K562 (cell line): Measurements from ENCODE around the gene PDE6D. TPM values are rescaled to one million over a fixed set of nuclear protein-coding genes. Genes with fewer than 3 reads are reported as not detected.
A peak's percentile ranks its signal among the peaks of the same experiment; 100 is the strongest.

ENCODE experiments used
- ATAC-seq: fragments of 200-7000 bp; cut with Tn5 transposase; 3 replicates; pipeline ENCODE4 v1.9.1; 2020; ENCODE audit warnings: moderate library complexity
- BruUV-seq: library from RNA; stranded (reverse); fragments of 400-500 nt; replicated peaks from 2 replicates; lab custom pipeline; 2021; lab: Mats Ljungman, UMichigan
- CTCF ChIA-PET: fragments of 300-600 bp; formaldehyde crosslinking; extraction: SDS; loops from one replicate; lab custom pipeline; 2021; ENCODE audit warnings: low intra/inter-chr PET ratio; lab: Yijun Ruan, JAX
- POLR2A ChIA-PET: fragments of 300-600, 350-650 bp; sonication (Branson Sonifier 250); formaldehyde crosslinking; extraction: SDS; loops from one replicate; lab custom pipeline; 2021; ENCODE audit warnings: antibody characterized with exemption, inconsistent platforms; lab: Yijun Ruan, JAX
- DNase-seq, 4 experiments: peaks; one replicate each; pipeline versions ENCODE4 v3.0.0 to v3.0.0-alpha.2; 2011 to 2018; ENCODE audit warnings: low spot score in 3 of 4, mixed read lengths in 3 of 4; ENCODE audit errors: extremely low read depth in 1 of 4
- FAIRE-seq: peaks from 2 replicates; lab custom pipeline; 2011; peaks lifted over from hg19 to GRCh38; lab: Jason Lieb, UNC
- H2AFZ ChIP-seq: 2 replicates; pipeline ENCODE4 v1.6.0; 2011; ENCODE audit warnings: low read depth, low read length, control low read depth, inconsistent platforms
- H3K27ac ChIP-seq: fragments of 200-600 bp; 3 replicates; pipeline ENCODE4 v1.8.0; 2011; ENCODE audit warnings: low read depth, mild to moderate bottlenecking, control low read depth, inconsistent platforms, low read length, moderate library complexity, mixed read lengths; ENCODE audit errors: extremely low read depth
- H3K27me3 ChIP-seq, 2 experiments: fragments of 300-600 bp in 1 of 2; 2 replicates in 1 of 2; 3 replicates in 1 of 2; pipeline versions ENCODE4 v1.6.0 to v1.8.0; 2011; ENCODE audit warnings: inconsistent platforms in 2 of 2, low read length in 2 of 2, mild to moderate bottlenecking in 1 of 2, mixed read lengths in 1 of 2, moderate library complexity in 1 of 2; ENCODE audit not compliant: control insufficient read depth in 2 of 2, insufficient read depth in 2 of 2
- H3K36me3 ChIP-seq: fragments of 300-600 bp; 3 replicates; pipeline ENCODE4 v1.8.0; 2011; ENCODE audit warnings: mild to moderate bottlenecking, low read length, inconsistent platforms; ENCODE audit not compliant: control insufficient read depth, insufficient read depth
- H3K4me1 ChIP-seq, 2 experiments: fragments of 200-600 bp in 1 of 2; replicated peaks in 1 of 2; 2 replicates in 1 of 2; 3 replicates in 1 of 2; pipeline versions ENCODE4 v1.5.1 to v1.8.0; 2011; ENCODE audit warnings: inconsistent platforms in 2 of 2, low read length in 2 of 2, mild to moderate bottlenecking in 1 of 2, mixed read lengths in 1 of 2, moderate library complexity in 1 of 2; ENCODE audit not compliant: control insufficient read depth in 2 of 2, insufficient read depth in 2 of 2
- H3K4me2 ChIP-seq: 2 replicates; pipeline ENCODE4 v1.6.1; 2011; ENCODE audit warnings: low read length, control low read depth, inconsistent platforms, mixed read lengths; ENCODE audit not compliant: insufficient read depth
- H3K4me3 ChIP-seq: fragments of 200-600 bp; sonication (generic), shearing (Covaris generic); 2 replicates; pipeline ENCODE4 v1.5.1; 2016; ENCODE audit warnings: control low read depth, inconsistent platforms
- H3K79me2 ChIP-seq: fragments of 200-600 bp; 3 replicates; pipeline ENCODE4 v1.8.0; 2011; ENCODE audit warnings: low read length, inconsistent platforms; ENCODE audit not compliant: control insufficient read depth, insufficient read depth
- H3K9ac ChIP-seq, 2 experiments: 2 replicates each; pipeline versions ENCODE4 v1.6.0 to v1.6.1; 2011; ENCODE audit warnings: low read depth in 2 of 2, low read length in 2 of 2, control low read depth in 1 of 2, inconsistent platforms in 1 of 2, mild to moderate bottlenecking in 1 of 2, mixed read lengths in 1 of 2; ENCODE audit not compliant: insufficient read depth in 1 of 2
- H3K9me1 ChIP-seq: one replicate; pipeline ENCODE4 v1.6.0; 2011; ENCODE audit warnings: inconsistent platforms, mild to moderate bottlenecking, low read length, moderate library complexity; ENCODE audit not compliant: control insufficient read depth, insufficient read depth
- H3K9me3 ChIP-seq: replicated peaks from 2 replicates; pipeline ENCODE4 v1.5.1; 2011; ENCODE audit warnings: low read depth, low read length, inconsistent platforms; ENCODE audit not compliant: control insufficient read depth, insufficient read depth
- H4K20me1 ChIP-seq: replicated peaks from 2 replicates; pipeline ENCODE4 v1.6.1; 2011; ENCODE audit warnings: low read length, inconsistent platforms, mixed read lengths; ENCODE audit not compliant: control insufficient read depth, insufficient read depth
- ARHGAP35 ChIP-seq: fragments of 450-650 bp; IDR thresholded peaks from 2 replicates; pipeline ENCODE4 v1.6.1; 2018; ENCODE audit not compliant: partially characterized antibody
- CCNT2 ChIP-seq: IDR thresholded peaks from 2 replicates; pipeline ENCODE4 v1.6.1; 2011; ENCODE audit warnings: borderline replicate concordance, low read depth, mild to moderate bottlenecking, moderate library complexity, mixed read lengths, low read length; ENCODE audit not compliant: insufficient read length; ENCODE audit errors: extremely low read depth
- CREM ChIP-seq: IDR thresholded peaks from 2 replicates; pipeline ENCODE4 v1.6.1; 2014; ENCODE audit warnings: antibody characterized with exemption, low read depth
- EHMT2 ChIP-seq: fragments of 450-650 bp; IDR thresholded peaks from 2 replicates; pipeline ENCODE4 v1.6.1; 2018; ENCODE audit warnings: antibody characterized with exemption
- FOXP4 ChIP-seq: sonication (generic); formaldehyde crosslinking; IDR thresholded peaks from 2 replicates; pipeline ENCODE4 v1.8.0; 2022; ENCODE audit warnings: mild to moderate bottlenecking, missing genetic modification reagents, borderline replicate concordance
- HBP1 ChIP-seq: fragments of 450-650 bp; formaldehyde crosslinking; IDR thresholded peaks from 2 replicates; pipeline ENCODE4 v1.4.0; 2022; ENCODE audit warnings: missing genetic modification characterization
- HDAC1 ChIP-seq, 2 experiments: fragments of 450-650 bp; IDR thresholded peaks; 2 replicates each; pipeline ENCODE4 v1.6.1; 2016 to 2017; ENCODE audit warnings: inconsistent platforms in 1 of 2, mild to moderate bottlenecking in 1 of 2, moderate library complexity in 1 of 2
- RBM17 ChIP-seq: fragments of 200-400 bp; formaldehyde crosslinking; IDR thresholded peaks from 2 replicates; pipeline ENCODE4 v1.6.1; 2017; ENCODE audit warnings: low read depth, mild to moderate bottlenecking, low read length, borderline replicate concordance
- SIN3A ChIP-seq, 2 experiments: fragments of 150-350 bp in 1 of 2; IDR thresholded peaks; 2 replicates each; pipeline ENCODE4 v1.6.1; 2011 to 2016; ENCODE audit warnings: borderline replicate concordance in 2 of 2, low read depth in 2 of 2, low read length in 2 of 2, mild to moderate bottlenecking in 2 of 2, moderate library complexity in 2 of 2; ENCODE audit not compliant: control insufficient read depth in 1 of 2
- STAT5B ChIP-seq: fragments of 250-450 bp; sonication (Bioruptor Pico); IDR thresholded peaks from 2 replicates; pipeline ENCODE4 v1.8.0; 2021; ENCODE audit warnings: mild to moderate bottlenecking, inconsistent platforms
- TAL1 ChIP-seq: fragments of 450-650 bp; IDR thresholded peaks from 2 replicates; pipeline ENCODE4 v1.6.1; 2016; ENCODE audit warnings: mild to moderate bottlenecking
- TGIF2 ChIP-seq: sonication (generic); formaldehyde crosslinking; IDR thresholded peaks from 2 replicates; pipeline ENCODE4 v1.8.1; 2022; ENCODE audit warnings: mild to moderate bottlenecking, missing genetic modification reagents, moderate library complexity
- ZBTB17 ChIP-seq: fragments of 450-650 bp; formaldehyde crosslinking; IDR thresholded peaks from 2 replicates; pipeline ENCODE4 v1.4.0; 2020; ENCODE audit warnings: mild to moderate bottlenecking
- ZNF124 ChIP-seq: sonication (generic); formaldehyde crosslinking; IDR thresholded peaks from 2 replicates; pipeline ENCODE4 v1.8.1; 2022; ENCODE audit warnings: missing genetic modification reagents
- ZNF280A ChIP-seq: fragments of 450-650 bp; IDR thresholded peaks from 2 replicates; pipeline ENCODE4 v1.6.1; 2018; ENCODE audit warnings: mild to moderate bottlenecking, low read depth; ENCODE audit not compliant: partially characterized antibody
- ZNF695 ChIP-seq: fragments of 450-650 bp; formaldehyde crosslinking; IDR thresholded peaks from 2 replicates; pipeline ENCODE4 v1.4.0; 2020; ENCODE audit warnings: mild to moderate bottlenecking, moderate library complexity
- WGBS: fragments of 100-300 bp; shearing (Covaris generic); methylation state at CpG from one replicate; pipeline ENCODE4 v1.1.6; 2016; ENCODE audit warnings: low coverage, mixed read lengths; ENCODE audit not compliant: insufficient coverage; ENCODE audit errors: missing lambda C conversion rate; 5-methylcytosine and 5-hydroxymethylcytosine counted together
- in situ Hi-C: fragments of 300-500 bp; cut with MboI; formaldehyde crosslinking; loops from 4 replicates; pipeline ENCODE4 v1.15.0; 2018; ENCODE audit warnings: inconsistent platforms, mixed read lengths
- intact Hi-C: fragments of 100-400 bp; cut with micrococcal nuclease; formaldehyde crosslinking; loops from 2 replicates; pipeline ENCODE4 v1.14.2; 2022
- polyA plus RNA-seq, 8 experiments: library from polyadenylated mRNA; depleted of rRNA in 4 of 8; stranded (reverse) in 5 of 8; unstranded in 3 of 8; fragments of >200 nt; fragmentation: Nextera tagmentation in 2 of 8; fragmentation: Illumina TruSeq in 1 of 8; extraction: Ambion mirVana in 2 of 8; extraction: Trizol in 1 of 8; gene quantifications; 2 replicates each; pipeline versions ENCODE4 v1.2.1 to v1.2.3, GENCODE V29; 2011 to 2014; ENCODE audit warnings: inconsistent platforms in 1 of 8, missing spikeins in 1 of 8
- total RNA-seq, 7 experiments: library from RNA; depleted of rRNA in 6 of 7; stranded (reverse); fragments of >200 nt in 6 of 7; fragmentation: Illumina TruSeq in 2 of 7; extraction: Trizol in 2 of 7; gene quantifications; 2 replicates each; pipeline versions ENCODE4 v1.2.1 to v1.2.3, GENCODE V29; 2011 to 2021; ENCODE audit warnings: low replicate concordance in 1 of 7

Gene PDE6D
- total and polyA plus RNA-seq, 9 of the 15 experiments (the other 6 are each of a cell fraction or from before 2014, with no cell fraction given) = 0.65 to 11.6 (median 7.0) TPM

DNA sequence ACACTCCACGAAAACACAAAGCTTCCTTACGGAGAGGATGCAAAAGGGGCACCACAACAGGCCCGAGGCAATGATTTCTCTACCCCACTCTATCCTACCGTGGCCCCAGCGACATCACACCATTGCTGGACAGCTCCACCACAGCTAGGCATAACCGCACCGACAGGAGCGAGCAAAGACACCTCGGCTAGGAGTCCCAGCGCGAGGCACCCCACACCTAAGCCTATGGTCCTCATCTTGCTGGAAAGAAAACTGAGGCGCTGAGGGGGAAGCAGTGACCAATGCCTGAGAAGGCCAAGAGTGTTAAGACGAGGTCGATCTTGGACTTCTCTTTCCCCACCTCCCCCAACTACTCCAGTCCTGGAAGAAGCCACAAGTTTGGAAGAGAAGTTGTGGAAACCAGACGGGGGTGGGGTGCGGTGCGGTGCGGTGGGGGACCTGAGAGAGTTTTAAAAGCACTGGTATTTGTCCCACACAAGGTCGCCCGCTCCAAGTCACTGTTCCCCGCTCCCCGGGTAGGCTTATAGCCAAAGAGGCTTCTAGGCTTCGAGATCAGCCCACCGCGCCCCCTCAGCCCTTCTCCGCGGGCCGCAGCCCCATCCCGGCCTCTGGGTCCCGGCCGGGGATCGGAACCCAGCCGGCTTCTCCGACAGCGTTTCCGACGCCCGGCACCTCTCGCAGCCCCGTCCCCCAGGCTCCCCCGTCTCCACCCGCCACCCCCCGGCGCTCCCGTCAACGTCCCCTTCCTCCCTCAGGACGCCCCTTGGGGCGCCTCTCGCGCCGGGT, 766 bp downstream of the PDE6D start:
- Histone ChIP-seq H3K9ac (peak overlapping the region in 1 of 2 experiments; percentile 94; a peak in 2 of 4 replicates), H3K4me2 (peak overlapping the region; percentile 83), H3K27ac (no peak overlapping the region), H3K9me1 (no peaks in the 10 kb centered on the region), H2AFZ (no peak overlapping the region; the same call in 1 of the 2 replicates), H3K4me1 (peaks cover 9 to 17% of the 10 kb centered on the region in 2 experiments; a peak in 4 of 5 replicates), H3K4me3 (peak overlapping the region; percentile 66), H3K79me2 (no peaks in the 10 kb centered on the region; the same call in 2 of the 3 replicates), H3K9me3 (no peaks in the 10 kb centered on the region), H4K20me1 (peaks cover 2% of the 10 kb centered on the region; the same call in 1 of the 2 replicates), H3K27me3 (no peaks in the 10 kb centered on the region), H3K36me3 (no peaks in the 10 kb centered on the region)
- in situ Hi-C loops = no loop called here
- CTCF ChIA-PET = no interaction called here
- no TSS peak for BruUV-seq
- FAIRE-seq (no peak), ATAC-seq (peak; percentile 53), DNase-seq (peak in 3 of 4 experiments; percentile 15 to 48 (median 26))
- POLR2A ChIA-PET = interaction anchor here (0.6 to 0.7 kb wide), 2 partner anchors 25 to 70 kb away, joined by 3 to 4 read pairs; no protein-coding TSS in a partner anchor
- WGBS = 4% methylated on average over 24 of the region's 51 CpGs
- intact Hi-C loops = loop anchor here (5.0 to 10.0 kb wide), 2 partner anchors 168 to 316 kb away; partner anchors contain the start of gene NCL
- TF ChIP-seq ZBTB17 = no peak
- no peak for TF ChIP-seq ZNF124 (CRISPR knock-in tag)
- no peak for TF ChIP-seq ZNF695
- no peak for TF ChIP-seq ARHGAP35
- peak in 1 of 2 experiments; percentile 66; a peak in 1 of 4 replicates for TF ChIP-seq SIN3A (IDR thresholded peaks at IDR 0.05; ENCODE audit: borderline replicate concordance in 2 of 2, control insufficient read depth in 1 of 2, low read depth in 2 of 2, low read length in 2 of 2)
- TF ChIP-seq ZNF280A = no peak
- no peak for TF ChIP-seq HDAC1 (IDR thresholded peaks at IDR 0.05)
- no peak for TF ChIP-seq CCNT2
- TF ChIP-seq TAL1 = no peak
- no peak for TF ChIP-seq RBM17
- 0 out of 2 replicates have a peak, but pooled peaks have one; percentile 35 for TF ChIP-seq CREM
- TF ChIP-seq TGIF2 = 0 out of 2 replicates have a peak, but pooled peaks have one; percentile 23
- TF ChIP-seq EHMT2 = peak; percentile 92
- TF ChIP-seq HBP1 = no peak
- no peak for TF ChIP-seq FOXP4 (CRISPR knock-in tag)
- TF ChIP-seq STAT5B (CRISPR knock-in tag) = no peak
